Ascending aorta (tissue), 2 donors: ENCODE data around the gene IFITM5. TPM values are rescaled to one million over a fixed set of nuclear protein-coding genes. Genes with fewer than 3 reads are reported as not detected.
"Not testable (repeated sequence)": the region's sequence is repeated elsewhere in the genome, so short reads cannot be mapped to it uniquely, and the experiment has no call there.

Experiments
- DNase-seq, 2 donors: peaks; one replicate each; pipeline ENCODE4 v3.0.0-alpha.2; 2019; ENCODE audit warnings: low spot score in 2 of 2
- H3K27ac ChIP-seq, 2 donors: fragments of 200-600 bp; sonication (generic); one replicate each; pipeline ENCODE4 v1.5.1; 2016 to 2017; ENCODE audit warnings: mild to moderate bottlenecking in 1 of 2
- H3K27me3 ChIP-seq: fragments of 200-600 bp; sonication (generic); one replicate; pipeline ENCODE4 v1.5.1; 2017
- H3K36me3 ChIP-seq, 2 donors: fragments of 200-600 bp; sonication (generic); one replicate each; pipeline ENCODE4 v1.5.1; 2016
- H3K4me1 ChIP-seq, 2 donors: fragments of 200-600 bp; sonication (generic); one replicate each; pipeline ENCODE4 v1.5.1; 2016 to 2017; ENCODE audit warnings: mild to moderate bottlenecking in 1 of 2
- H3K4me3 ChIP-seq, 2 donors: fragments of 200-600 bp; sonication (generic); one replicate each; pipeline ENCODE4 v1.5.1; 2016 to 2017; ENCODE audit warnings: mild to moderate bottlenecking in 1 of 2
- H3K9me3 ChIP-seq, 2 donors: fragments of 200-600 bp; sonication (generic); one replicate each; pipeline ENCODE4 v1.5.1; 2016
- intact Hi-C: fragments of 100-400 bp; cut with DNase I; formaldehyde crosslinking; loops from one replicate; pipeline ENCODE4 v1.15.1; 2023
- total RNA-seq: library from RNA; depleted of rRNA; stranded (reverse); fragments of >200 nt; gene quantifications from one replicate; pipeline ENCODE4 v1.1.0, GENCODE V29; 2016
- TF ChIP-seq, protein P1 (sequence below), 3 experiments: fragments of 200-600 bp in 2 of 3; fragments of 450-650 bp in 1 of 3; sonication (generic) in 2 of 3; IDR thresholded peaks; one replicate each; pipeline ENCODE4 v1.5.1; 2016 to 2019; ENCODE audit warnings: antibody characterized with exemption in 3 of 3, mild to moderate bottlenecking in 1 of 3, moderate library complexity in 1 of 3

IFITM5 gene
- total RNA-seq, 1 donor from 2014 or later, result not detected

DNA sequence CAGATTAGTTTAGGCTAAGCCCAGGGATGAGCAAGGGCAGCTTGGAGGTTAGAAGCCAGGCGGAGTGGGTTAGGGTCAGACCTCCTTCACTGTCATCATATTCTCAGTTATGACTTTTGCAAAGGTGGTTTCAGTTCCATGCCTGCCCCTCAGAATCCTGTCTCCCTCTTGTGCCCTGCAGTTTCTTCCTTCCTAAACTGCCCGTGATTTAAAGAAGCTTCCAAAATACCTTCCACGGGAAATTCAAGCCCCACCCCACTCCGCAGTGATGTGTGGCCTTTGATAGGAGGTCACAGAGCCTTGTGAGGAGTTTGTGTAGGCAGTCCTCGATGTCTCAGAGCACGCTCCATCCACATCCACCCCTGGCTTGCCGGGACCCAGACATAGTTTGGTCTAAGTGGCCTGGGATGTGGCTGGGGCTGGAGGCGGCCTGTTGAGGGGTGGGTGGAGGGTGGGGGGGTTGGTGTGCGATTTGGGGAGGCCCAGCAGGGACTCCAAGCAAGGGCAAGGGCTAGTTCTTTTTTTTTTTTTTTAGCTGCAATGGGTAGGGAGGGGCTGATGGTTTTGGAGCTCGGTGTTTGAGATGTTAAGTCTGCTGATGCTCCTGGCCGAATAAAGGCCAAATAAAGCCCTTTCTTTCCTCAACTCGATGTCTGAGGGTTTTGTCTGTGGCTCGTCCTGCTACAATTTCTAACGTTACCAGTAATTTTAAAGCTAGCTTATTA is 12.9 kb upstream of the IFITM5 start:
- TF ChIP-seq, protein P1, sequence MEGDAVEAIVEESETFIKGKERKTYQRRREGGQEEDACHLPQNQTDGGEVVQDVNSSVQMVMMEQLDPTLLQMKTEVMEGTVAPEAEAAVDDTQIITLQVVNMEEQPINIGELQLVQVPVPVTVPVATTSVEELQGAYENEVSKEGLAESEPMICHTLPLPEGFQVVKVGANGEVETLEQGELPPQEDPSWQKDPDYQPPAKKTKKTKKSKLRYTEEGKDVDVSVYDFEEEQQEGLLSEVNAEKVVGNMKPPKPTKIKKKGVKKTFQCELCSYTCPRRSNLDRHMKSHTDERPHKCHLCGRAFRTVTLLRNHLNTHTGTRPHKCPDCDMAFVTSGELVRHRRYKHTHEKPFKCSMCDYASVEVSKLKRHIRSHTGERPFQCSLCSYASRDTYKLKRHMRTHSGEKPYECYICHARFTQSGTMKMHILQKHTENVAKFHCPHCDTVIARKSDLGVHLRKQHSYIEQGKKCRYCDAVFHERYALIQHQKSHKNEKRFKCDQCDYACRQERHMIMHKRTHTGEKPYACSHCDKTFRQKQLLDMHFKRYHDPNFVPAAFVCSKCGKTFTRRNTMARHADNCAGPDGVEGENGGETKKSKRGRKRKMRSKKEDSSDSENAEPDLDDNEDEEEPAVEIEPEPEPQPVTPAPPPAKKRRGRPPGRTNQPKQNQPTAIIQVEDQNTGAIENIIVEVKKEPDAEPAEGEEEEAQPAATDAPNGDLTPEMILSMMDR (IDR thresholded peaks at IDR 0.05), result no peak
- Histone ChIP-seq H3K27me3 (no peaks in the 10 kb centered on the region), H3K36me3 (no peaks in the 10 kb centered on the region), H3K4me1 (peaks cover 7 to 21% of the 10 kb centered on the region in 2 donors), H3K4me3 (peak overlapping the region; percentile 40 to 61), H3K9me3 (no peaks in the 10 kb centered on the region), H3K27ac (peak overlapping the region; percentile 61 to 66)
- intact Hi-C loops, result no loop called here
- no peak for DNase-seq

DNA sequence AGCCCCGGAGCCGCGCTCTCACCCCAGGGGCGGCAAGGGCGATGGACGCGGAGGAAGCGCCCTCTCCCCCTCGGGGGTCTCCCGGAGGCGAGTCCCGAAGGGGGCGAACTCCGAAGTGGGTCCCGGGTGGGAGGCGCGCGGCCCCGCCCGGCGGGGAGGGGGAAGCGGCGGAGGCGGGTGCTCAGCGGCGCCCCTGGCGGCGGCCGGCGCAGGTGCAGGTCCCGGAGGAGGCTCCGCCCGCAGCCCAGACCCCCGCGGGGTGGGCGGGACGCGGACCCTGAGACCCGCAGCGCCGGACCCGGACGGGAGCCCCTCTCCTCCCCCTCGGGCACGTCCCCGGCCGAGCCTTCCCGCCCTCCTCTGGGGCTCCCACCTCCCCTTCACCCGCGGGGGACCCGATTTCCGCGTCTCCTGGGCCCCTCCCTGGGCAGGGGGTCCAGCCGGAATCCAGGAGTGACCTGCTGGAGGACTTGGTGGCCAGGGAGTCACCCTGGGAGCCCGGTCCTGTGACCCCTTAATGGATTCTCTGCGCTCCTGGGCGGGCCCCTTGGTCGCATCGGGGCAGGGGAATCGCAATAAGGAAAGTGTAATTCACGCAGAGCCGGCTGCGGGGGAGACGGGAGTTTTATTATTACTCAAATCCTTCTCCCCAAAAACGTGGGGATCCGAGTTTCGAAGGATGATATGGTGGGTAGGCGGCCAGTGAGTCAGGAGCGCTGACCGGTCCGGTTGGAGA is 11.9 kb upstream of the IFITM5 start:
- H3K36me3 ChIP-seq, DNase-seq, H3K27me3 ChIP-seq, intact Hi-C loops, H3K9me3 ChIP-seq: not testable (repeated sequence)
- Histone ChIP-seq H3K27ac (peak overlapping the region; percentile 61), H3K4me3 (peak overlapping the region; percentile 40 to 61), H3K4me1 (peaks cover 7 to 28% of the 10 kb centered on the region in 2 donors)

DNA sequence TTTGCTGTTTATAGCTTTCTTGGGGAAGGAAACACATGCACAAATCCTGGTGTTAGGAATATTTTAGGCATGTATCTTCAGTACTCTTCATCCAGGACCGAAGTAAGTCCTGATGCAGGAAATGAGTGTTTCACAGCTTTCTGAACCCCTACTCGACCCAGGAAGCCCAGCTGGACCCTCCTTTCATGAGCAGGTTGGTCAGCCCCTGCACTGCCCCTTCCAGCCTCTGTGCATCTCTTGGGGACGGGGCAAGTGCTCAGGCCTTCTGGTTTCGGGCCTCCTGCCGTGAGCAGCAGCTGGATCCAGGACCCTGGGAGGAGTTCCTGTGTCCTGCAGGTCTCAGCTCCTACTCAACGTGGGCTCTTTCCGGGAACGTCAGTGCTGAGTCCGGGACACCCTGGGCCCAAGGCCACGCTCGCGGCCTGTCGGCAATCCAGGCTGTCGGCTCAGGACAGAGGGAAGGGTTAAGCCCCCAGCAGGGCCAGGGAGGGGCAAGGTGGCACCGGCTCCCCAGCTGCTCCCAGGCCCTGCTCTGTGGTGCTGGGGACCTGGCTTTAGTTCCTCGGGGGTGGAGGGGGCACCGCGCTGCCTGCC is 10.8 kb upstream of the IFITM5 start:
- not testable (repeated sequence) for H3K36me3 ChIP-seq, DNase-seq, H3K27me3 ChIP-seq, H3K9me3 ChIP-seq
- Histone ChIP-seq H3K4me1 (peaks cover 7 to 33% of the 10 kb centered on the region in 2 donors), H3K27ac (peak overlapping the region; percentile 70 to 86), H3K4me3 (peak overlapping the region; percentile 61 to 62)
- intact Hi-C loops, result loop anchor here (5.0 kb wide), 4 partner anchors 73 to 197 kb away; partner anchors contain the start of genes BET1L, PSMD13, RIC8A and RNH1

DNA sequence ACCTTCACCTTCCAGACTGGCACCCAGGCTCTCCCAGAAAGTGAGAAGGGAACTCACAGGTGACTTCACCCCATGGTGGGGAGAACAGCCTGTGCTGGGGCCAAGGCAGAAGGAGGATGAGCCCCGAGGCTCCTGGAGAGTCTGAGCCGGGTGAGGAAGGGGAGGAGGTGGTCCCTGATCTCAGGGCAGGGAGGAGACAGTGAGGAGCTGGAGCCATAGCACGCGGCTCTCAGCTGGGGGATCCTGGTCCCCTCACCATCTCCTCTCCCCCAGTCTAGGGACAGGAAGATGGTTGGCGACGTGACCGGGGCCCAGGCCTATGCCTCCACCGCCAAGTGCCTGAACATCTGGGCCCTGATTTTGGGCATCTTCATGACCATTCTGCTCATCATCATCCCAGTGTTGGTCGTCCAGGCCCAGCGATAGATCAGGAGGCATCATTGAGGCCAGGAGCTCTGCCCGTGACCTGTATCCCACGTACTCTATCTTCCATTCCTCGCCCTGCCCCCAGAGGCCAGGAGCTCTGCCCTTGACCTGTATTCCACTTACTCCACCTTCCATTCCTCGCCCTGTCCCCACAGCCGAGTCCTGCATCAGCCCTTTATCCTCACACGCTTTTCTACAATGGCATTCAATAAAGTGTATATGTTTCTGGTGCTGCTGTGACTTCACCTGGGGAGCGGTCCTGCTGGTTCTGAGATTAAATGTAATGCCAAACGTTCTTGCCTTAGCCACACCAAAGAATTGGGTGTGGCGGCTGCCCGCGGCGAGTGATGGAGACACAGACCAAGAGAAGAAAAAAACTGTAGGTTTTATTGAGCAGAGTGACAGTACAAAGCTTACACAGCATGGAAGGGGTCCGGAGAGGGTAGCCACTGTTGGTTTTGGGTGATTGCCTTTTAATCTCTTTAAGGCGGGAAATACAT is 9.7 kb upstream of the IFITM5 start:
- H3K27me3 ChIP-seq, DNase-seq, H3K9me3 ChIP-seq, H3K36me3 ChIP-seq: not testable (repeated sequence)
- Histone ChIP-seq H3K4me3 (peak overlapping the region; percentile 61 to 62), H3K4me1 (peaks cover 7 to 38% of the 10 kb centered on the region in 2 donors), H3K27ac (peak overlapping the region; percentile 70 to 86)
- intact Hi-C loops, result loop anchor here (1.0 to 5.0 kb wide), 5 partner anchors 46 to 198 kb away; partner anchors contain the start of genes BET1L, PSMD13, RIC8A and RNH1

DNA sequence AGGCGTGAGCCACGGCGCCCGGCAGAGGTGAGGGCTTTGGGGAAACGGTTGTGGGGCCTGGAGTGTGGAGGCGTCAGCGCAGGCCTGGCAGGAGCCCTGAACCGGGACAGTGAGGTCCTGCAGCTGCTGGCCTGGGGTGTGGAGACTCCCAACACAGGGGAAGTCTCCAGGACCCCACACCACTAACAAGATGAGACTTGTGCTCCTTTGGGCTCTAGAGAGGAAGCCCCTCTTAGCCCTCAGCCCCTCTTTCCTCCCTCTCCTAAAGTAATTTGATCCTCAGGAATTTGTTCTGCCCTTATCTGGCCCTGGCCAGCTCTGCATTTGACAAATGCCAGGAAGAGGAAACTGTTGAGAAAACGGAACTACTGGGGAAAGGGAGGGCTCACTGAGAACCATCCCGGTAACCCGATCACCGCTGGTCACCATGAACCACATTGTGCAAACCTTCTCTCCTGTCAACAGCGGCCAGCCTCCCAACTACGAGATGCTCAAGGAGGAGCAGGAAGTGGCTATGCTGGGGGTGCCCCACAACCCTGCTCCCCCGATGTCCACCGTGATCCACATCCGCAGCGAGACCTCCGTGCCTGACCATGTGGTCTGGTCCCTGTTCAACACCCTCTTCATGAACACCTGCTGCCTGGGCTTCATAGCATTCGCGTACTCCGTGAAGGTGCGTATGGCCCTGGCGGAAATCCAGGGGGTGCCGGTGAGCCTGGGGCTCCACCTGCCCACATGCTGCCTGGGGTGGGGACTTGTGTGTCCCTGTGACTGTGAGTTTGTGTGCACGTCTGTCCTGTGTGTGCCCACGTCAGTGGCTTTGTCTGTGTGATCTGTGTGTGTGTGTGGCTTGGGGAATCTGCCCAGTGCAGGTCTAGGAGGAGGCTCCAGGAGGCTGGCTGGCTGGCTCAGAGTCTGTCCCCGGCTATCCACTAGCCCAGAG is 8.7 kb upstream of the IFITM5 start, which contains the start of gene IFITM2:
TSS of gene IFITM2 (plus strand) at position 51 of the 943 bp plus-strand sequence. CDS start at position 428, 377 bp downstream.
- peaks cover 7 to 38% of the 10 kb centered on the region in 2 donors for H3K4me1 ChIP-seq
- peak; percentile 48 to 90 for DNase-seq
- H3K9me3 ChIP-seq, H3K27me3 ChIP-seq, H3K36me3 ChIP-seq: not testable (repeated sequence)
- TF ChIP-seq, protein P1 (IDR thresholded peaks at IDR 0.05), result peak in 1 of 3 experiments; percentile 4
- peak within 1 kb of the TSS; percentile 70 to 86 for H3K27ac ChIP-seq
- peak within 1 kb of the TSS; percentile 61 to 62 for H3K4me3 ChIP-seq
- intact Hi-C loops, result loop anchor here (1.0 to 5.0 kb wide), 5 partner anchors 47 to 199 kb away; partner anchors contain the start of genes BET1L, PSMD13, RIC8A and RNH1
